Measurements from ENCODE around the gene REEP5.
"Not testable (repeated sequence)": the region's sequence is repeated elsewhere in the genome, so short reads cannot be mapped to it uniquely, and the experiment has no call there.

Gene REEP5

DNA sequence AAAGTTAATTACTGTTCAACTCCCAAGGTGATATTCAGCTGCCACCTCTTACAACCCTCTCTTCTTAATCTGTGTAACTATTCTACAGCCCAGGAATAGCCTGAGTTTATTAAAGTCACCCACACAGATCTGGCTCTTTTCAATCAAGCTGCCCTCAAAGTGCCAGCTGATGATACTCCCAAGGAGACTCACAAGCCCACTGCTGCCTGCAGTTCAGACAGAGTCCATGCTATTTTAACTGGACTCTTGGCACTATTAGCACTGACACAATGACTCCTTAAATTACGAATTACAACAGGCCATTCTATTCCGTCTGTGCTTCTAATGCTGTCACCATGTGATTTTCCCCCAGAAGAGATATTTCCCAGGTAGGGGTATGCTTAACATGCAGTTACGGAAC is 26.3 kb downstream of the REEP5 start:
- H3K4me3 ChIP-seq (ENCODE audit: control insufficient read depth in 1 of 7, extremely low read depth in 1 of 7, insufficient read depth in 4 of 7, low read depth in 2 of 7, low read length in 6 of 7), result no peak overlapping the region
- WGBS (ENCODE audit: insufficient coverage), result 94% methylated on average over 3 of the region's 3 CpGs
- no peaks in the 10 kb centered on the region for H3K9me3 ChIP-seq (ENCODE audit: control extremely low read depth in 1 of 5, control insufficient read depth in 4 of 5, insufficient read depth in 2 of 5, low read depth in 1 of 5, low read length in 4 of 5)
- H3K4me1 ChIP-seq (ENCODE audit: control extremely low read depth in 1 of 4, control insufficient read depth in 4 of 4, insufficient read depth in 4 of 4, low read length in 3 of 4), result no peaks in the 10 kb centered on the region
- no peak overlapping the region for H3K27ac ChIP-seq (ENCODE audit: insufficient read depth in 1 of 2, low read depth in 1 of 2, low read length in 2 of 2, poor library complexity in 1 of 2, severe bottlenecking in 2 of 2)
- DNase-seq, result no peak
- ChIA-PET POLR2A (no interaction called here), CTCF (no interaction called here)
- no peaks in the 10 kb centered on the region for H3K27me3 ChIP-seq (replicated peaks in 2 of 5; ENCODE audit: control insufficient read depth in 4 of 5, insufficient read depth in 5 of 5, low read length in 4 of 5)
- H3K36me3 ChIP-seq (ENCODE audit: control insufficient read depth in 4 of 4, insufficient read depth in 4 of 4, low read length in 3 of 4), result peaks cover 0 to 30% (median 4%) of the 10 kb centered on the region in 4 experiments

DNA sequence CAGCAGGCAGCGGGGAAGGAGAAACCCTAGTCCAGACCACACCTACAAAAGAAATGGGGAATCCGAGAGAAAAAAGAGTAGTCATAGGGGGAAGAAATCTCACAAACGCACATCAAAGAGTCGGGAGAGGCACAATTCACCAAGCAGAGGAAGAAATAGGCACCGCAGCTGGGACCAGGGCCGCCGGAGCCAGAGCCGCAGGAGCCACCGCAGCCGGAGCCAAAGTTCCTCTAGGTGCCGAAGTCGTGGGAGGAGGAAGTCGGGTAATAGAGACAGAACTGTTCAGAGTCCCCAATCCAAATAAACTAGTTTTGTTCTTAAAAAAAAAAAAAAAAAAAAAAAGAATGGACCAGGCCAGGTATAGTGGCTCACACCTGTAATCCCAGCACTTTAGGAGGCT is 29.3 kb downstream of the REEP5 start:
- CTCF ChIA-PET, result interaction anchor here (1.2 kb wide), 1 partner anchor 30 kb away, joined by 4 read pairs; the partner anchor contains the start of gene REEP5
- POLR2A ChIA-PET, result no interaction called here
- no peaks in the 10 kb centered on the region for H3K27me3 ChIP-seq (replicated peaks in 2 of 5; ENCODE audit: control insufficient read depth in 4 of 5, insufficient read depth in 5 of 5, low read length in 4 of 5)
- peaks cover 0 to 4% (median 0%) of the 10 kb centered on the region in 4 experiments for H3K4me1 ChIP-seq (ENCODE audit: control extremely low read depth in 1 of 4, control insufficient read depth in 4 of 4, insufficient read depth in 4 of 4, low read length in 3 of 4)
- DNase-seq, result no peak
- H3K9me3 ChIP-seq (ENCODE audit: control extremely low read depth in 1 of 5, control insufficient read depth in 4 of 5, insufficient read depth in 2 of 5, low read depth in 1 of 5, low read length in 4 of 5), result no peaks in the 10 kb centered on the region
- peaks cover 0 to 17% (median under 1%) of the 10 kb centered on the region in 4 experiments for H3K36me3 ChIP-seq (ENCODE audit: control insufficient read depth in 4 of 4, insufficient read depth in 4 of 4, low read length in 3 of 4)
- no peak overlapping the region for H3K27ac ChIP-seq (ENCODE audit: insufficient read depth in 1 of 2, low read depth in 1 of 2, low read length in 2 of 2, poor library complexity in 1 of 2, severe bottlenecking in 2 of 2)
- WGBS (ENCODE audit: insufficient coverage), result 100% methylated on average over 3 of the region's 13 CpGs
- H3K4me3 ChIP-seq (ENCODE audit: control insufficient read depth in 1 of 7, extremely low read depth in 1 of 7, insufficient read depth in 4 of 7, low read depth in 2 of 7, low read length in 6 of 7), result no peak overlapping the region

DNA sequence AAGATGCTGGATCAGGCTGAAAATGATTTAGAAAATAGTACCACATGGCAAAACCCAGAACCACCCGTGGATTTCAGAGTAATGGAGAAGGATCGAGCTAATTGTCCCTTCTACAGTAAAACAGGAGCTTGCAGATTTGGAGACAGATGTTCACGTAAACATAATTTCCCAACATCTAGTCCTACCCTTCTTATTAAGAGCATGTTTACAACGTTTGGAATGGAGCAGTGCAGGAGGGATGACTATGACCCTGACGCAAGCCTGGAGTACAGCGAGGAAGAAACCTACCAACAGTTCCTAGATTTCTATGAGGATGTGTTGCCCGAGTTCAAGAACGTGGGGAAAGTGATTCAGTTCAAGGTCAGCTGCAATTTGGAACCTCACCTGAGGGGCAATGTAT is 30.0 kb downstream of the REEP5 start:
- CTCF ChIA-PET, result interaction anchor here (1.2 kb wide), 1 partner anchor 30 kb away, joined by 4 read pairs; the partner anchor contains the start of gene REEP5
- H3K27ac ChIP-seq (ENCODE audit: insufficient read depth in 1 of 2, low read depth in 1 of 2, low read length in 2 of 2, poor library complexity in 1 of 2, severe bottlenecking in 2 of 2); DNase-seq; H3K27me3 ChIP-seq (replicated peaks in 2 of 5; ENCODE audit: control insufficient read depth in 4 of 5, insufficient read depth in 5 of 5, low read length in 4 of 5); POLR2A ChIA-PET; H3K4me3 ChIP-seq (ENCODE audit: control insufficient read depth in 1 of 7, extremely low read depth in 1 of 7, insufficient read depth in 4 of 7, low read depth in 2 of 7, low read length in 6 of 7); H3K9me3 ChIP-seq (ENCODE audit: control extremely low read depth in 1 of 5, control insufficient read depth in 4 of 5, insufficient read depth in 2 of 5, low read depth in 1 of 5, low read length in 4 of 5); H3K4me1 ChIP-seq (ENCODE audit: control extremely low read depth in 1 of 4, control insufficient read depth in 4 of 4, insufficient read depth in 4 of 4, low read length in 3 of 4): not testable (repeated sequence)
- WGBS (ENCODE audit: insufficient coverage), result 100% methylated on average over 2 of the region's 8 CpGs
- H3K36me3 ChIP-seq (ENCODE audit: control insufficient read depth in 4 of 4, insufficient read depth in 4 of 4, low read length in 3 of 4), result peaks cover 0 to 21% (median 1%) of the 10 kb centered on the region in 4 experiments

DNA sequence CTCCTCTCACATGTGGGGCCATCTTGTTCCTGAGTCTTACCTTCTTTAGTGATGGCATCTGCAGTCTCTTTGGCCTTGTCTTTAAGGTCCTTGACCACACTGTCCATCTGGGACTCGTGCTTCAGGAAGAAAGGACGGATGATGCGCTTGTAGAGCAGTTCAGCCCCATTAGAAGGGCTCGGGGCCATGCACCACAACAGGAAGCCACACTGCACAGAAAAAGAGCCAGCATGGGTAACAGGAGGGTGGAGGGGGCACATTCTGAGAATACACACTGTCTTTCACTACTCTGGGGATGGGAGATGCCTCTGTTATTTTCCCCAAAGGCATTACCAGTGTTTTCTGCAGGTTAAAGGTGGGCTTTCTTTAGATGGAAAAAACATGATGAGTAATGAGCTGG is 35.1 kb downstream of the REEP5 start:
- WGBS (ENCODE audit: insufficient coverage), result 79% methylated on average over 4 of the region's 4 CpGs
- H3K27ac ChIP-seq (ENCODE audit: insufficient read depth in 1 of 2, low read depth in 1 of 2, low read length in 2 of 2, poor library complexity in 1 of 2, severe bottlenecking in 2 of 2), result no peak overlapping the region

DNA sequence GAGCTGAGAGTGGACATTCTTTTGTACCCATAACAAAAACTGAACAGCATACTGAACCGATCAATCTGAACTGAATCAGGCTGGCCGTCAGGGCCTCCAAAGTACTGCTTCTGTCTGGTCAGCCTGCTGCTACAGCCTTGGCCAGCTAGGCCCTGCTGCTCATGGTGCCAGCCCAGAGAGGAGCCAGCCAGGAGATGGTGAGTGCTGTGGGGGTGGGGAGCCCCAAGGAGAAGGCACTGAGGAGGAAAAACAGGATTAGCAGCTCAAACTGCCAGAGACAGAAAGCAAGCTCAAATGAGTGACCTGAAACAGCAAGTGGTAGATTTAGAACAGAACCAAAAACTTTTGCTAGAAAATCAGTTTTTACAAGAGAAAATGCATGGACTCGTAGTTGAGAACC is 37.0 kb downstream of the REEP5 start:
- Histone ChIP-seq H3K36me3 (ENCODE audit: control insufficient read depth in 4 of 4, insufficient read depth in 4 of 4, low read length in 3 of 4) (peaks cover 14 to 65% (median 22%) of the 10 kb centered on the region in 4 experiments), H3K27me3 (replicated peaks in 2 of 5; ENCODE audit: control insufficient read depth in 4 of 5, insufficient read depth in 5 of 5, low read length in 4 of 5) (no peaks in the 10 kb centered on the region), H3K9me3 (ENCODE audit: control extremely low read depth in 1 of 5, control insufficient read depth in 4 of 5, insufficient read depth in 2 of 5, low read depth in 1 of 5, low read length in 4 of 5) (no peaks in the 10 kb centered on the region), H3K4me1 (ENCODE audit: control extremely low read depth in 1 of 4, control insufficient read depth in 4 of 4, insufficient read depth in 4 of 4, low read length in 3 of 4) (peaks cover 0 to 13% (median 0%) of the 10 kb centered on the region in 4 experiments), H3K4me3 (ENCODE audit: control insufficient read depth in 1 of 7, extremely low read depth in 1 of 7, insufficient read depth in 4 of 7, low read depth in 2 of 7, low read length in 6 of 7) (no peak overlapping the region), H3K27ac (ENCODE audit: insufficient read depth in 1 of 2, low read depth in 1 of 2, low read length in 2 of 2, poor library complexity in 1 of 2, severe bottlenecking in 2 of 2) (no peak overlapping the region)
- POLR2A ChIA-PET, result no interaction called here
- CTCF ChIA-PET, result interaction anchor here (1.6 kb wide), 1 partner anchor 19 kb away, joined by 5 read pairs; no protein-coding TSS in a partner anchor
- DNase-seq, result no peak
- 100% methylated on average over 1 of the region's 3 CpGs for WGBS (ENCODE audit: insufficient coverage)

More for the DNA sequence above, 35.1 kb downstream of the REEP5 start:
- CTCF ChIA-PET, result interaction anchor here (0.6 kb wide), 1 partner anchor 416 kb away, joined by 4 read pairs; no protein-coding TSS in a partner anchor
- no peak overlapping the region for H3K4me3 ChIP-seq (ENCODE audit: control insufficient read depth in 1 of 7, extremely low read depth in 1 of 7, insufficient read depth in 4 of 7, low read depth in 2 of 7, low read length in 6 of 7)
- no peaks in the 10 kb centered on the region for H3K9me3 ChIP-seq (ENCODE audit: control extremely low read depth in 1 of 5, control insufficient read depth in 4 of 5, insufficient read depth in 2 of 5, low read depth in 1 of 5, low read length in 4 of 5)
- peaks cover 11 to 51% (median 18%) of the 10 kb centered on the region in 4 experiments for H3K36me3 ChIP-seq (ENCODE audit: control insufficient read depth in 4 of 4, insufficient read depth in 4 of 4, low read length in 3 of 4)
- peaks cover 0 to 13% (median 0%) of the 10 kb centered on the region in 4 experiments for H3K4me1 ChIP-seq (ENCODE audit: control extremely low read depth in 1 of 4, control insufficient read depth in 4 of 4, insufficient read depth in 4 of 4, low read length in 3 of 4)
- no peak for DNase-seq
- H3K27me3 ChIP-seq (replicated peaks in 2 of 5; ENCODE audit: control insufficient read depth in 4 of 5, insufficient read depth in 5 of 5, low read length in 4 of 5), result no peaks in the 10 kb centered on the region
- POLR2A ChIA-PET, result no interaction called here

DNA sequence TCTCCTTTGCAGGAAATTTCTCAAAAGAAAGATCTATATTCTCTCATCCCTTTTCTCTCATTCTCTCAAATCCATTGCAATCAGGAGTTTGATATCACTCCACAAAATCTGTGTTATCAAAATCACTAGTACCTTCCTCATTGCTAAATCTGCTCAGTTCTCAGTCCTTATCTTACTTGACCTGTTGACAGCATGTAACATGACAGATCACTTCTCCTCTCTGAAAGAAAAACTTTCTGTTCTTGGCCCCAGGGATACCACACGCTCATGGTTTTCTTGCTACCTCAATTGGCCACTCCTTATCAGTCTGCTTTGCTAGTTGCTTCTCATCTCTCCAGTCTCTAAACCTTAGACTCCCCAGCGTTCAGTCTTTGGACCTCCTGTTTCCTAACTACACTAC is 38.8 kb downstream of the REEP5 start:
- Histone ChIP-seq H3K9me3 (ENCODE audit: control extremely low read depth in 1 of 5, control insufficient read depth in 4 of 5, insufficient read depth in 2 of 5, low read depth in 1 of 5, low read length in 4 of 5) (no peaks in the 10 kb centered on the region), H3K4me3 (ENCODE audit: control insufficient read depth in 1 of 7, extremely low read depth in 1 of 7, insufficient read depth in 4 of 7, low read depth in 2 of 7, low read length in 6 of 7) (no peak overlapping the region), H3K4me1 (ENCODE audit: control extremely low read depth in 1 of 4, control insufficient read depth in 4 of 4, insufficient read depth in 4 of 4, low read length in 3 of 4) (peaks cover 0 to 18% (median 1%) of the 10 kb centered on the region in 4 experiments), H3K36me3 (ENCODE audit: control insufficient read depth in 4 of 4, insufficient read depth in 4 of 4, low read length in 3 of 4) (peaks cover 14 to 78% (median 22%) of the 10 kb centered on the region in 4 experiments), H3K27ac (ENCODE audit: insufficient read depth in 1 of 2, low read depth in 1 of 2, low read length in 2 of 2, poor library complexity in 1 of 2, severe bottlenecking in 2 of 2) (no peak overlapping the region), H3K27me3 (replicated peaks in 2 of 5; ENCODE audit: control insufficient read depth in 4 of 5, insufficient read depth in 5 of 5, low read length in 4 of 5) (no peaks in the 10 kb centered on the region)
- DNase-seq, result peak in 1 of 3 donors; percentile 6
- 100% methylated on average over 1 of the region's 2 CpGs for WGBS (ENCODE audit: insufficient coverage)
- POLR2A ChIA-PET, result no interaction called here
- CTCF ChIA-PET, result no interaction called here

DNA sequence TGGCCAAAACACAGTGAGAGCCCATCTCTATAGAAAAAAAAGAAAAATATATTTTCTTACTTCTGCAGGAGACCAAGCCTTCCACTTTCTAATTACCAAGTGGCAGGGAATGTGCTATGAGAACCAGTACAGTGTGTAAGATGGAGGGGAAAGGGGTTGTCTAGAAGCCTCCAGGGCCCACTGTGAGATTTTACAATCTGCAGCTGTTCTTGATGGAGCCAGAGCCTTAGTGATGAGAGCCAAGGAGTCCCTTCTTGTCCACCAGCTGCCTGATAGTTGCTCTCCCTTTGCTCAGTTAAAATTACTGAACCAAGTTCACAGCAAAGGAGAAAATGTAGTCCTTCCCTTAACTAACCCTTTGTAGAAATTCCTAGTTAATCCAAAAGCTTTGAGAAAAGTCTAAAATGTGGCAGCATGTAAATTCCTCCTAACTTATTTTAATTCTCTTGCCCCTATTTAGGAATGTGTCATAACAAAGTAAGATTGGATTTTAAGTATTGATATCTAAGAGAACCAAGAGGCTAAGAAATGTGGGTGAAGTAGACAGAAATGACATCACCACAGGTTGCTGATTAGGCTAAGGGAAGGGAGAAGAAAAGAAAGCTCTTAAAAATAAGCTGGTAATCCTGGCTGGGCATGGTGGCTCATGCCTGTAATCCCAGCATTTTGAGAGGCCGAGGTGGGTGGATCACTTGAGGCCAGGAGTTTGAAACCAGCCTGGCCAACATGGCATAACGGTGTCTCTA is 41.6 kb downstream of the REEP5 start:
- Histone ChIP-seq H3K27ac (ENCODE audit: insufficient read depth in 1 of 2, low read depth in 1 of 2, low read length in 2 of 2, poor library complexity in 1 of 2, severe bottlenecking in 2 of 2) (no peak overlapping the region), H3K4me1 (ENCODE audit: control extremely low read depth in 1 of 4, control insufficient read depth in 4 of 4, insufficient read depth in 4 of 4, low read length in 3 of 4) (peaks cover 0 to 8% (median 1%) of the 10 kb centered on the region in 4 experiments), H3K36me3 (ENCODE audit: control insufficient read depth in 4 of 4, insufficient read depth in 4 of 4, low read length in 3 of 4) (peaks cover 5 to 73% (median 21%) of the 10 kb centered on the region in 4 experiments), H3K4me3 (ENCODE audit: control insufficient read depth in 1 of 7, extremely low read depth in 1 of 7, insufficient read depth in 4 of 7, low read depth in 2 of 7, low read length in 6 of 7) (no peak overlapping the region), H3K27me3 (replicated peaks in 2 of 5; ENCODE audit: control insufficient read depth in 4 of 5, insufficient read depth in 5 of 5, low read length in 4 of 5) (no peaks in the 10 kb centered on the region), H3K9me3 (ENCODE audit: control extremely low read depth in 1 of 5, control insufficient read depth in 4 of 5, insufficient read depth in 2 of 5, low read depth in 1 of 5, low read length in 4 of 5) (no peaks in the 10 kb centered on the region)
- 95% methylated on average over 2 of the region's 2 CpGs for WGBS (ENCODE audit: insufficient coverage)
- ChIA-PET POLR2A (no interaction called here), CTCF (interaction anchor here (1.3 kb wide), 1 partner anchor 8 kb away, joined by 3 read pairs; no protein-coding TSS in a partner anchor)
- no peak for DNase-seq
